Measurements from ENCODE around the gene GFOD1.
"Not testable (repeated sequence)": the region's sequence is repeated elsewhere in the genome, so short reads cannot be mapped to it uniquely, and the experiment has no call there.

The GFOD1 gene

GRCh38 chr6:13388769-13389168, 98.6 kb downstream of the GFOD1 start:
- H3K4me3 ChIP-seq (ENCODE audit: low read length); H3K27me3 ChIP-seq (ENCODE audit: control insufficient read depth, insufficient read depth, low read length); H3K36me3 ChIP-seq (ENCODE audit: insufficient read depth, low read length); H3K9me3 ChIP-seq (replicated peaks; ENCODE audit: low read length); H3K4me1 ChIP-seq (ENCODE audit: control insufficient read depth, insufficient read depth, low read length); H3K9ac ChIP-seq (ENCODE audit: low read depth, low read length); H3K4me2 ChIP-seq (ENCODE audit: low read length): not testable (repeated sequence)

DNA sequence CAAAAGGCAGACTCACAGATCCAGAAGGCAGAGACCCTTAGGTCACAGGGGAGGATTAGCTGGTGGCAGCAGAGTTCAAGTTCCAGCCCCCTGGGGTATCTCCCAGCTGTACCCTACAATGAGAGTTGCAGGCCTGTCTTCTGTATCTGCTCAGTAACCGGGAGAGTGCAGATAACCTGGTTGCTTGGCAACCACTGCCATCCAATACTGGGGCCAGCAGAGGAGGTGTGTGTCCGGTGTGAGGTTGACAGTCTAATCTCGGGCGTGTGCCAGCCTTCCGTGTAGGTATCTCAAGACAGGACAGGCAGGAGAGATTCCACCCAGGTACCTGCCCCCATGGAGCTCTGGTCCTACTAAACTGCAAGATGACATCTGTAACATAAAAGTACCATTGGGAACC, 102.4 kb downstream of the GFOD1 start:
- no peaks in the 10 kb centered on the region for H3K9me3 ChIP-seq (replicated peaks; ENCODE audit: low read length)
- H3K4me2 ChIP-seq (ENCODE audit: low read length): no peak overlapping the region
- no peaks in the 10 kb centered on the region for H3K4me1 ChIP-seq (ENCODE audit: control insufficient read depth, insufficient read depth, low read length)
- no peaks in the 10 kb centered on the region for H3K27me3 ChIP-seq (ENCODE audit: control insufficient read depth, insufficient read depth, low read length)
- H3K4me3 ChIP-seq (ENCODE audit: low read length): no peak overlapping the region
- no peaks in the 10 kb centered on the region for H3K36me3 ChIP-seq (ENCODE audit: insufficient read depth, low read length)
- no peak overlapping the region for H3K9ac ChIP-seq (ENCODE audit: low read depth, low read length)

DNA sequence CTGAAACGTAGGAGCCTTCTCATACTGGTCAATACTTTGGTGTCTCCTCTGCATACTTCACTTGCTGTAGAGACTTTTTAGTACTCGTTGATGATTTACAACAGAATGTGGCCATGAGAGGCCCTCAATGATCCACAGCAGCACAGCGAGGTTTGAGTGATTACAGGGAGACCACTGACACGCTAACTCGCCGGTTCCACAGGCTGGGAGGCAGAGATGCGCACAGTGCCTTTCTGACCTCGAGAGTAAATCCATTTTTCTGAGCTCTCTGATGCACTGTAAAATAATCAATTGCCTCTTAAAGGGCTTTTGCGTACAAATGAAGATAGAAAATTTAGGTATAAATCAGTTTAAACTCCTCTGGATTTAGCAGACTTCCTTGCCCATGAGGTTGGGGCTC, 102.9 kb downstream of the GFOD1 start:
- Histone ChIP-seq H3K4me3 (ENCODE audit: low read length) (no peak overlapping the region), H3K9me3 (replicated peaks; ENCODE audit: low read length) (no peaks in the 10 kb centered on the region), H3K27me3 (ENCODE audit: control insufficient read depth, insufficient read depth, low read length) (no peaks in the 10 kb centered on the region), H3K4me2 (ENCODE audit: low read length) (no peak overlapping the region), H3K9ac (ENCODE audit: low read depth, low read length) (no peak overlapping the region), H3K36me3 (ENCODE audit: insufficient read depth, low read length) (no peaks in the 10 kb centered on the region), H3K4me1 (ENCODE audit: control insufficient read depth, insufficient read depth, low read length) (no peaks in the 10 kb centered on the region)

- no peak overlapping the region for H3K4me3 ChIP-seq (ENCODE audit: low read length)
- H3K9ac ChIP-seq (ENCODE audit: low read depth, low read length): no peak overlapping the region
- H3K9me3 ChIP-seq (replicated peaks; ENCODE audit: low read length): no peaks in the 10 kb centered on the region
- H3K4me2 ChIP-seq (ENCODE audit: low read length): no peak overlapping the region
- H3K27me3 ChIP-seq (ENCODE audit: control insufficient read depth, insufficient read depth, low read length): no peaks in the 10 kb centered on the region
- no peaks in the 10 kb centered on the region for H3K4me1 ChIP-seq (ENCODE audit: control insufficient read depth, insufficient read depth, low read length)
- no peaks in the 10 kb centered on the region for H3K36me3 ChIP-seq (ENCODE audit: insufficient read depth, low read length)
Measured at GRCh38 chr6:13383328-13384163, 103.9 kb downstream of the GFOD1 start.

DNA sequence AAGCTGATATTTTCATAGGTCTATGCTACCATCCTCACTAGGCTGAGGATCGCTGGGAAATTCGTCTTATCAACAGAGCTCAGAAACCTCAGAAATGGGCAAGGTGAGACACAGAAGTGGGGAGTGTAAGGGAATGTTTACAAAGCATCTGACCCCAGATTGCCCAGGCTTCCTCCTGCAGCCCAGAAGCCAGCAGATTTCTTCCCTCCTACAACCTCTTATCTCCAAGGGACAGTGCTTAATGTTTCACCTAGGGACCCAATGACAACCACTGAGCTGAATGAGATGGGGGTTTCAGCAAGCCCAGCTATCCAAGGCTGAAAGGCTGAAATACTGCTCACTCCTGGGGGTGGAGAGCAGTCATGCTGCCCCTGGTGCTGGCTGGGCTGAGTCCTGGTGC, 106.6 kb downstream of the GFOD1 start:
- H3K4me3 ChIP-seq (ENCODE audit: low read length): no peak overlapping the region
- no peaks in the 10 kb centered on the region for H3K4me1 ChIP-seq (ENCODE audit: control insufficient read depth, insufficient read depth, low read length)
- H3K4me2 ChIP-seq (ENCODE audit: low read length): no peak overlapping the region
- no peaks in the 10 kb centered on the region for H3K27me3 ChIP-seq (ENCODE audit: control insufficient read depth, insufficient read depth, low read length)
- no peak overlapping the region for H3K9ac ChIP-seq (ENCODE audit: low read depth, low read length)
- H3K9me3 ChIP-seq (replicated peaks; ENCODE audit: low read length): no peaks in the 10 kb centered on the region
- no peaks in the 10 kb centered on the region for H3K36me3 ChIP-seq (ENCODE audit: insufficient read depth, low read length)

DNA sequence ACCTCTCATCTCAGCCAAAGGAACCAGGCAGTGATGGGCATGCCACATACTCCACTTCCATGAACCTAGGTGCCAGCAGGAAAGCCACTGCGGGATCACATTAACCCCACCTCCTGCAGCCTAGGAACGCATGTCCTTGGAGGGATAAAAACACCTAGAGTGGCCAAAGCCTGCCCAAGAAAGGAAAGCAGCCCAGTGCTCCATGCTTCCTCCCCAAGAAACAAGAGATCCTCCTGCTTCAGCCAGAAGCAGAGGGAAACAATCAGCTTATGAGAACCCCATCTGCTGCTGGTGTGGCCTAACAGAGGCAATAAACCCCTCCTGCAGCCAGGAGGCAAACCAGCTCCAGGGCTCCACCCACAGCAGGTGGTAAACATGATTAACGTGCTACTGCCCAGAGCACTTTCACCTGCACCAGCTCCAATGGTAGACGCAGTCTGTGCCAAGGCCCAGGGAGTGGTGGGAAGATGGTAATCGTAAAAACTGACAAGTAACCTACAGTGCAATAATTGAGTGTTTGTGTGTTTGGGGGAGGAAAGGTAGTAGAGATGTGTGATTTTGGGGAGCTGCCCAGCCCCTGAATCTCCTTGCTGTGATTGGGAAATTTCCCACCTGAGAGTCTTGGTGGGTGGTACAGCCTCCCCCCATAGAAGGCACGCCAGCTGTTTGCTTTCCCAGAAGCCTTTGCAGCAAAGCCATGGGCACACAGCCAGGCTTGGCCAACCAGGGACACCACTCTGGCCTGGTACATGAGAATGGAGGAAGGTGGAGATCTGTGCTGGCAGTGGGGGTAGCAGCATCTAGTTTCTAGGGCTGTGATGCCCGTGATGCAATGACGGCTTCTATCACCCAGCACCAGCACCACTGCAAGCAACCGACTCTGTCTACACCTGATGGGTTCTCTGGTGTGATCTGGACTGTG, 108.5 kb downstream of the GFOD1 start:
- no peak overlapping the region for H3K4me3 ChIP-seq (ENCODE audit: low read length)

GRCh38 chr6:13377054-13377758, 110.2 kb downstream of the GFOD1 start:
- Histone ChIP-seq H3K36me3 (ENCODE audit: insufficient read depth, low read length) (no peaks in the 10 kb centered on the region), H3K9ac (ENCODE audit: low read depth, low read length) (no peak overlapping the region), H3K4me1 (ENCODE audit: control insufficient read depth, insufficient read depth, low read length) (no peaks in the 10 kb centered on the region), H3K9me3 (replicated peaks; ENCODE audit: low read length) (no peaks in the 10 kb centered on the region), H3K4me2 (ENCODE audit: low read length) (no peak overlapping the region), H3K27me3 (ENCODE audit: control insufficient read depth, insufficient read depth, low read length) (no peaks in the 10 kb centered on the region), H3K4me3 (ENCODE audit: low read length) (no peak overlapping the region)

More for the DNA sequence above, 108.5 kb downstream of the GFOD1 start:
- Histone ChIP-seq H3K36me3 (ENCODE audit: insufficient read depth, low read length) (no peaks in the 10 kb centered on the region), H3K4me2 (ENCODE audit: low read length) (no peak overlapping the region), H3K9me3 (replicated peaks; ENCODE audit: low read length) (no peaks in the 10 kb centered on the region), H3K4me1 (ENCODE audit: control insufficient read depth, insufficient read depth, low read length) (no peaks in the 10 kb centered on the region), H3K9ac (ENCODE audit: low read depth, low read length) (no peak overlapping the region), H3K27me3 (ENCODE audit: control insufficient read depth, insufficient read depth, low read length) (no peaks in the 10 kb centered on the region)

DNA sequence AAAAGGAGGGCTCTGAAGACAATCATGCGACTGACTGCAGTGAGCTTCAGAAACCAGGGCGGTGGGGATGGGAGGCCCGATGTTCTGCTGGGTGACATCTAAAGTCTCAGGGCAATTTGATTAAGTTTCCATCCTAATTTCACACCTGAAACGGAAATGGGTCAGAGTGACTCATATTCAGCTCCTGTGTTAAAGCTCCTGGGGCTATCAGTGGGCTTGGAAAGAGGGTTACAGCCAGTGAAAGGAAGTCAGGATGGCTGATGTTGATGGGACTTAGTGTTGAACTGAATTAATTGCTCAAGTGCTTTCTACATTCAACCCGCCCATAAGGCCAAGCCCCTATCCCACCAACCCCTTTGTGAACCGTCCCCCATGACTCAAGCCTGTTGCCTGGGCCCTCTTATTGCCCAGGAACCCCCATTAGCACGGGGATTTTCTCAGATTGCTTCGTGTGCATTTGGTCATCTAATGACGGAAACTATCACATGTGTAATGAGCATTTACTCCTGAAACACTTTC, 112.0 kb downstream of the GFOD1 start:
- H3K4me2 ChIP-seq (ENCODE audit: low read length): no peak overlapping the region
- H3K4me3 ChIP-seq (ENCODE audit: low read length): no peak overlapping the region
- no peaks in the 10 kb centered on the region for H3K36me3 ChIP-seq (ENCODE audit: insufficient read depth, low read length)
- H3K27me3 ChIP-seq (ENCODE audit: control insufficient read depth, insufficient read depth, low read length): no peaks in the 10 kb centered on the region
- H3K9me3 ChIP-seq (replicated peaks; ENCODE audit: low read length): no peaks in the 10 kb centered on the region
- H3K4me1 ChIP-seq (ENCODE audit: control insufficient read depth, insufficient read depth, low read length): no peaks in the 10 kb centered on the region
- no peak overlapping the region for H3K9ac ChIP-seq (ENCODE audit: low read depth, low read length)

DNA sequence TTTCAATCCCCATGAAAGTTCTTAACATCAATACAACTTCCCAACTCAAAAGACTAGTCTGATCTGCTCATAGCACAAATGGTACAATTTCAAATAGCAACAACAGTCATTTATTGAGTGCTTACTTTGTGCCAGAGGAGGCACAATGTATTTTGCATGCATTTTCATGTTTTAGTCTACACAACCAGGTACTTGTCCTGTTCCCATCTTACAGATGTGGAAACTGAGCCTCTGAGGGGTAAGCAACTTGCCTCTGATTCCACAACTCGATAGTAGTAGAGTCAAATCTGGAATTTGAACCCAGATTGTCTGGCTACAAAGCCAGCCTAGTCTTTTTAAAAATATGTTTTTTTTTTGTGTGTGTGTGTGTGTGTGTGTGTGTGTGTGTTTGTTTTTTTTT, 113.5 kb downstream of the GFOD1 start:
- no peak overlapping the region for H3K9ac ChIP-seq (ENCODE audit: low read depth, low read length)
- H3K27me3 ChIP-seq (ENCODE audit: control insufficient read depth, insufficient read depth, low read length): no peaks in the 10 kb centered on the region
- no peaks in the 10 kb centered on the region for H3K36me3 ChIP-seq (ENCODE audit: insufficient read depth, low read length)
- no peak overlapping the region for H3K4me3 ChIP-seq (ENCODE audit: low read length)
- no peaks in the 10 kb centered on the region for H3K9me3 ChIP-seq (replicated peaks; ENCODE audit: low read length)
- no peak overlapping the region for H3K4me2 ChIP-seq (ENCODE audit: low read length)
- H3K4me1 ChIP-seq (ENCODE audit: control insufficient read depth, insufficient read depth, low read length): no peaks in the 10 kb centered on the region

DNA sequence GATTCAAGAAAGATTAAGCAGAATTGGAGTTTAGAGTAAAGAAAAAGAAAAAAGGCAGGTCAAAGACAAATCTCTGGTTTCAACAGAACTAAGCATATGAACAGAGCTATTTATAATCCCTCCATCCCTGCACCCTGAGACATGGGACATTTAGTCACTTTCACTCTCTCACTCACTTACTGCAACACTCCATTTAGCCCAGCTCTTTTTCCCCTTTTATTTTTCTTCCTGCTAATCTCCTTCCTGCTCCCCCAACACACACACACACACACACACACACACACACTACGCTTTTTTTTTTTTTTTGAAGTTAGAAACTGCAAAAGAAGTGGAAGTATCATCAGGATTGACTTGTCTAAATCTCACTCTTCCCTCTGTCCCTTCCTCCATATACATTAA, 113.9 kb downstream of the GFOD1 start:
- Histone ChIP-seq H3K9me3 (replicated peaks; ENCODE audit: low read length) (no peaks in the 10 kb centered on the region), H3K27me3 (ENCODE audit: control insufficient read depth, insufficient read depth, low read length) (no peaks in the 10 kb centered on the region), H3K4me2 (ENCODE audit: low read length) (no peak overlapping the region)

More for the DNA sequence above, 113.9 kb downstream of the GFOD1 start:
- H3K4me3 ChIP-seq (ENCODE audit: low read length): no peak overlapping the region
- H3K4me1 ChIP-seq (ENCODE audit: control insufficient read depth, insufficient read depth, low read length): no peaks in the 10 kb centered on the region
- H3K9ac ChIP-seq (ENCODE audit: low read depth, low read length): no peak overlapping the region
- no peaks in the 10 kb centered on the region for H3K36me3 ChIP-seq (ENCODE audit: insufficient read depth, low read length)

All from skeletal muscle satellite cell (primary cell).